CD14-positive monocyte (primary cell): ENCODE data around the gene NUP210. TPM values are rescaled to one million over a fixed set of nuclear protein-coding genes. Genes with fewer than 3 reads are reported as not detected.

Source experiments
- DNase-seq, 3 donors: peaks; one replicate each; pipeline ENCODE4 v3.0.0-alpha.2; 2011 to 2022
- H2AFZ ChIP-seq: 2 replicates; pipeline ENCODE4 v1.6.0; 2012; ENCODE audit warnings: mild to moderate bottlenecking, low read depth, low read length, inconsistent platforms; ENCODE audit not compliant: insufficient read depth, poor library complexity, severe bottlenecking
- H3K27ac ChIP-seq, 2 donors: 1 replicate in 1 of 2; 2 replicates in 1 of 2; pipeline ENCODE4 v1.5.1; 2012 to 2013; ENCODE audit warnings: low read length in 2 of 2, control low read depth in 1 of 2, inconsistent platforms in 1 of 2, low read depth in 1 of 2, mild to moderate bottlenecking in 1 of 2
- H3K27me3 ChIP-seq, 2 donors: one replicate each; pipeline versions ENCODE4 v1.6.0 to v1.6.1; 2011 to 2013; ENCODE audit warnings: low read length in 2 of 2; ENCODE audit not compliant: control insufficient read depth in 2 of 2, insufficient read depth in 2 of 2
- H3K36me3 ChIP-seq, 2 donors: replicated peaks in 1 of 2; 1 replicate in 1 of 2; 2 replicates in 1 of 2; pipeline versions ENCODE4 v1.5.1 to v1.6.1; 2012 to 2013; ENCODE audit warnings: low read length in 2 of 2, control low read depth in 1 of 2, inconsistent platforms in 1 of 2, mild to moderate bottlenecking in 1 of 2; ENCODE audit not compliant: insufficient read depth in 2 of 2, control insufficient read depth in 1 of 2
- H3K4me1 ChIP-seq, 2 donors: 1 replicate in 1 of 2; 2 replicates in 1 of 2; pipeline versions ENCODE4 v1.5.1 to v1.6.1; 2012 to 2013; ENCODE audit warnings: low read length in 2 of 2, control low read depth in 1 of 2, inconsistent platforms in 1 of 2, mild to moderate bottlenecking in 1 of 2, moderate library complexity in 1 of 2; ENCODE audit not compliant: insufficient read depth in 2 of 2, control insufficient read depth in 1 of 2
- H3K4me2 ChIP-seq: replicated peaks from 2 replicates; pipeline ENCODE3; 2012; ENCODE audit warnings: low read length, moderate library complexity, mild to moderate bottlenecking; ENCODE audit not compliant: poor library complexity, severe bottlenecking; ENCODE audit errors: extremely low read depth
- H3K4me3 ChIP-seq, 3 experiments: fragments of 200-600 bp in 1 of 3; sonication (generic) in 1 of 3; replicated peaks in 1 of 3; 1 replicate in 2 of 3; 2 replicates in 1 of 3; pipeline ENCODE4 v1.5.1; 2011 to 2013; ENCODE audit warnings: low read length in 3 of 3, mild to moderate bottlenecking in 3 of 3, control low read depth in 2 of 3, low read depth in 2 of 3, inconsistent platforms in 1 of 3, moderate library complexity in 1 of 3
- H3K79me2 ChIP-seq: 2 replicates; pipeline ENCODE4 v1.6.0; 2012; ENCODE audit warnings: mild to moderate bottlenecking, control low read depth, inconsistent platforms, low read length, moderate library complexity; ENCODE audit not compliant: insufficient read depth
- H3K9ac ChIP-seq: 2 replicates; pipeline ENCODE4 v1.6.0; 2017; ENCODE audit warnings: low read length, mild to moderate bottlenecking; ENCODE audit not compliant: insufficient read depth, poor library complexity, severe bottlenecking
- H3K9me3 ChIP-seq, 2 donors: replicated peaks in 1 of 2; 1 replicate in 1 of 2; 2 replicates in 1 of 2; pipeline versions ENCODE4 v1.5.1 to v1.6.1; 2012 to 2013; ENCODE audit warnings: low read length in 2 of 2, control low read depth in 1 of 2; ENCODE audit not compliant: control insufficient read depth in 1 of 2, insufficient read depth in 1 of 2
- H4K20me1 ChIP-seq: 2 replicates; pipeline ENCODE4 v1.6.0; 2012; ENCODE audit warnings: mild to moderate bottlenecking, low read length, control low read depth, moderate library complexity; ENCODE audit not compliant: insufficient read depth
- H3K27ac Mint-ChIP-seq, 7 donors: one replicate each; pipeline ENCODE4 v1.8.0; 2020; ENCODE audit warnings: mild to moderate bottlenecking in 7 of 7, mixed read lengths in 7 of 7, moderate library complexity in 6 of 7, inconsistent platforms in 2 of 7
- H3K27me3 Mint-ChIP-seq, 3 donors: one replicate each; pipeline ENCODE4 v1.8.0; 2021 to 2022; ENCODE audit warnings: low read depth in 3 of 3, mild to moderate bottlenecking in 3 of 3, mixed read lengths in 3 of 3, moderate library complexity in 3 of 3, inconsistent platforms in 1 of 3
- H3K36me3 Mint-ChIP-seq, 2 donors: one replicate each; pipeline ENCODE4 v1.8.0; 2020; ENCODE audit warnings: mixed read lengths in 2 of 2, inconsistent platforms in 1 of 2, mild to moderate bottlenecking in 1 of 2
- H3K4me1 Mint-ChIP-seq: one replicate; pipeline ENCODE4 v1.8.0; 2020; ENCODE audit warnings: mild to moderate bottlenecking, mixed read lengths
- H3K4me3 Mint-ChIP-seq, 2 donors: one replicate each; pipeline ENCODE4 v1.8.0; 2020; ENCODE audit warnings: mild to moderate bottlenecking in 2 of 2, mixed read lengths in 2 of 2, moderate library complexity in 1 of 2
- H3K9me3 Mint-ChIP-seq, 7 donors: one replicate each; pipeline ENCODE4 v1.8.0; 2020 to 2022; ENCODE audit warnings: mixed read lengths in 7 of 7, mild to moderate bottlenecking in 6 of 7, moderate library complexity in 6 of 7, inconsistent platforms in 2 of 7
- WGBS: methylation state at CpG from one replicate; pipeline ENCODE4 v1.1.5; 2013; ENCODE audit warnings: missing lambda C conversion rate; ENCODE audit not compliant: insufficient coverage; 5-methylcytosine and 5-hydroxymethylcytosine counted together
- intact Hi-C, 2 donors: fragments of 100-400 bp; cut with micrococcal nuclease; formaldehyde crosslinking; loops; one replicate each; pipeline versions ENCODE4 v1.15.0 to v1.15.1; 2023
- polyA plus RNA-seq, 3 donors: library from polyadenylated mRNA; depleted of rRNA in 1 of 3; unstranded in 2 of 3; stranded (reverse) in 1 of 3; fragments of 300-500 nt in 2 of 3; fragments of >200 nt in 1 of 3; fragmentation: Illumina TruSeq in 2 of 3; gene quantifications; 1 replicate in 2 of 3; 2 replicates in 1 of 3; pipeline ENCODE4 v1.2.3, GENCODE V29; 2012 to 2021
- TF ChIP-seq, protein P1 (sequence below): fragments of 200-600 bp; IDR thresholded peaks from one replicate; pipeline ENCODE4 v1.8.0; 2022; ENCODE audit warnings: antibody characterized with exemption, mild to moderate bottlenecking

The NUP210 gene
- polyA plus RNA-seq, 3 donors, result 7.9 to 43.5 (median 13.0) TPM

DNA sequence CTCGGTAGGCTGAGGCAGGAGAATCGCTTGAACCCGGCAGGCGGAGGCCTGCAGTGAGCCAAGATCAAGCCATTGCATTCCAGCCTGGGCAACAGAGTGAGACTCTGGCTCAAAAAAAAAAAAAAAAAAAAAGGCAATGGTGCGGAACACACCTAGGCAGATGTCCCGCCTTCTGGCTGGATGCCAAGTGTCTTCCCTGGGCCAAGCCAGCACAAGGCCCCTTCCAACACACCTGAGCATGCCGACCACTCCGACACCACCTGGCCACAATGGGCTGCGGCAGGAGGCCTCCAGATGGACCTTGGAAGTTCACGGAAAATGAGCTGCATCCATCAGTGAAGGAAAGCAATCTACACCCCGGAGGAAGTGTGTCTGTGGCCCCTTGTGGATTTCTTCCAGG lies 19.0 kb downstream of the NUP210 start:
- TF ChIP-seq, protein P1, sequence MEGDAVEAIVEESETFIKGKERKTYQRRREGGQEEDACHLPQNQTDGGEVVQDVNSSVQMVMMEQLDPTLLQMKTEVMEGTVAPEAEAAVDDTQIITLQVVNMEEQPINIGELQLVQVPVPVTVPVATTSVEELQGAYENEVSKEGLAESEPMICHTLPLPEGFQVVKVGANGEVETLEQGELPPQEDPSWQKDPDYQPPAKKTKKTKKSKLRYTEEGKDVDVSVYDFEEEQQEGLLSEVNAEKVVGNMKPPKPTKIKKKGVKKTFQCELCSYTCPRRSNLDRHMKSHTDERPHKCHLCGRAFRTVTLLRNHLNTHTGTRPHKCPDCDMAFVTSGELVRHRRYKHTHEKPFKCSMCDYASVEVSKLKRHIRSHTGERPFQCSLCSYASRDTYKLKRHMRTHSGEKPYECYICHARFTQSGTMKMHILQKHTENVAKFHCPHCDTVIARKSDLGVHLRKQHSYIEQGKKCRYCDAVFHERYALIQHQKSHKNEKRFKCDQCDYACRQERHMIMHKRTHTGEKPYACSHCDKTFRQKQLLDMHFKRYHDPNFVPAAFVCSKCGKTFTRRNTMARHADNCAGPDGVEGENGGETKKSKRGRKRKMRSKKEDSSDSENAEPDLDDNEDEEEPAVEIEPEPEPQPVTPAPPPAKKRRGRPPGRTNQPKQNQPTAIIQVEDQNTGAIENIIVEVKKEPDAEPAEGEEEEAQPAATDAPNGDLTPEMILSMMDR, result no peak
- peaks cover 53% of the 10 kb centered on the region for H4K20me1 ChIP-seq
- H3K4me3 ChIP-seq, result no peak overlapping the region
- no peak overlapping the region for H3K4me2 ChIP-seq
- no peak overlapping the region for H2AFZ ChIP-seq
- Mint-ChIP-seq H3K4me1 (peaks cover 26% of the 10 kb centered on the region), H3K36me3 (peaks cover 31 to 56% of the 10 kb centered on the region in 2 donors), H3K27me3 (peaks cover 0 to 3% (median 1%) of the 10 kb centered on the region in 3 donors), H3K27ac (peak overlapping the region in 3 of 7 donors; percentile 79 to 83 (median 82)), H3K4me3 (no peak overlapping the region), H3K9me3 (peaks cover 0 to 9% (median 0%) of the 10 kb centered on the region in 7 donors)
- H3K9ac ChIP-seq, result no peak overlapping the region
- H3K4me1 ChIP-seq, result peaks cover 9 to 20% of the 10 kb centered on the region in 2 donors
- DNase-seq, result no peak
- H3K79me2 ChIP-seq, result peaks cover 88% of the 10 kb centered on the region
- H3K27ac ChIP-seq, result peak overlapping the region in 1 of 2 donors; percentile 65
- H3K9me3 ChIP-seq, result peaks cover 5 to 7% of the 10 kb centered on the region in 2 donors
- H3K36me3 ChIP-seq, result peaks cover 31 to 61% of the 10 kb centered on the region in 2 donors
- no peaks in the 10 kb centered on the region for H3K27me3 ChIP-seq
- intact Hi-C loops, result no loop called here
- whole genome bisulfite sequencing, result 91% methylated on average over 5 of the region's 11 CpGs

DNA sequence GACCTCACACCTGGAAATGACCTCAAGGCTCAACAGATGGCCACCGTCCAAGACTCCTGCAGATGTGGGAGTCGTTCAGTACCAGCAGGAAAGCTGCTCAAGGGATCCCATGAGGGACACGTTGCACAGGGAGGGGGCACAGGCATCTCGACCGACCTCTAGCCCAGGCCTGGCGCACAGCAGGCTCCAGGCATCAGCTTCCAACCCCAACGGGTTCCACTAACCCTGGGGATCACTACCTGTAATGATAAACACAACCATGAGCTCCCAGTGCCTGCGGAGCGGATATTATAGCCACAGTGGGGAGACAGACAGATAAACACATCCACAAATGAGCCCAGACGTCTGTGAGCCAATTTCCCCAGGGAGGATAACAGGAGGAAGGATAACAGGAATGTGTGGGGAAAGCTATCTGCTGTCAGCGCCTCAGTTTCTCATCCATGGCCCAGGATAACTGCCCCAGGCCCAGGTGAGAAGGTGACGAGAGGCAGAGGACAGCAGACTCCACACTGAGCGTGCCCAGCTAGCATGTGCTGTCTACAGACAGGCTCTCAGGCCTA lies 19.9 kb downstream of the NUP210 start:
- Mint-ChIP-seq H3K27ac (peak overlapping the region; percentile 37 to 79 (median 53)), H3K4me1 (peaks cover 21% of the 10 kb centered on the region), H3K27me3 (peaks cover 0 to 3% (median 1%) of the 10 kb centered on the region in 3 donors), H3K4me3 (no peak overlapping the region), H3K36me3 (peaks cover 40 to 65% of the 10 kb centered on the region in 2 donors), H3K9me3 (peaks cover 0 to 9% (median 0%) of the 10 kb centered on the region in 7 donors)
- peaks cover 79% of the 10 kb centered on the region for H3K79me2 ChIP-seq
- H3K4me3 ChIP-seq, result no peak overlapping the region
- no peaks in the 10 kb centered on the region for H3K27me3 ChIP-seq
- H3K27ac ChIP-seq, result peak overlapping the region in 1 of 2 donors; percentile 61
- intact Hi-C loops, result no loop called here
- H2AFZ ChIP-seq, result no peak overlapping the region
- H3K4me1 ChIP-seq, result peaks cover 8 to 13% of the 10 kb centered on the region in 2 donors
- no peak overlapping the region for H3K9ac ChIP-seq
- TF ChIP-seq, protein P1, result no peak
- H3K36me3 ChIP-seq, result peaks cover 38 to 70% of the 10 kb centered on the region in 2 donors
- H3K9me3 ChIP-seq, result peaks cover 5 to 7% of the 10 kb centered on the region in 2 donors
- no peak for DNase-seq
- peaks cover 45% of the 10 kb centered on the region for H4K20me1 ChIP-seq
- WGBS, result 94% methylated on average over 9 of the region's 13 CpGs
- no peak overlapping the region for H3K4me2 ChIP-seq
